H9 (cell line): ENCODE measurements around the gene ZNF622. TPM values are rescaled to one million over a fixed set of nuclear protein-coding genes. Genes with fewer than 3 reads are reported as not detected.
A peak's percentile ranks its signal among the peaks of the same experiment; 100 is the strongest.

Source experiments
- DNase-seq: peaks from one replicate; pipeline ENCODE4 v3.0.0-alpha.2; 2017
- H2AFZ ChIP-seq: one replicate; pipeline ENCODE4 v1.6.1; 2013; ENCODE audit warnings: mild to moderate bottlenecking, low read length, control low read depth, moderate library complexity
- H2AK5ac ChIP-seq: 2 replicates; pipeline ENCODE4 v1.6.1; 2013; ENCODE audit warnings: low read length, control low read depth, mixed read lengths; ENCODE audit not compliant: insufficient read length
- H2BK120ac ChIP-seq: one replicate; pipeline ENCODE4 v1.6.1; 2013; ENCODE audit warnings: low read depth, mild to moderate bottlenecking, low read length, control low read depth, inconsistent platforms; ENCODE audit not compliant: poor library complexity, severe bottlenecking
- H2BK12ac ChIP-seq: 2 replicates; pipeline ENCODE4 v1.6.1; 2013; ENCODE audit warnings: low read length, control low read depth, mixed read lengths, low read depth; ENCODE audit not compliant: insufficient read length
- H2BK15ac ChIP-seq: 2 replicates; pipeline ENCODE4 v1.6.1; 2013; ENCODE audit warnings: low read depth, low read length, control low read depth
- H2BK20ac ChIP-seq: one replicate; pipeline ENCODE4 v1.6.1; 2013; ENCODE audit warnings: low read depth, mild to moderate bottlenecking, low read length, control low read depth, inconsistent platforms; ENCODE audit not compliant: poor library complexity, severe bottlenecking
- H2BK5ac ChIP-seq: 2 replicates; pipeline ENCODE4 v1.6.1; 2013; ENCODE audit warnings: low read length, control low read depth, mixed read lengths; ENCODE audit not compliant: insufficient read length
- H3K14ac ChIP-seq: 2 replicates; pipeline ENCODE4 v1.6.1; 2013; ENCODE audit warnings: low read length, control low read depth; ENCODE audit not compliant: insufficient read depth
- H3K18ac ChIP-seq: 2 replicates; pipeline ENCODE4 v1.6.1; 2013; ENCODE audit warnings: low read depth, mild to moderate bottlenecking, mixed read lengths, low read length, control low read depth; ENCODE audit not compliant: insufficient read length
- H3K23ac ChIP-seq: 2 replicates; pipeline ENCODE4 v1.6.1; 2013; ENCODE audit warnings: low read length, control low read depth, mixed read lengths, low read depth; ENCODE audit not compliant: insufficient read length
- H3K23me2 ChIP-seq: 2 replicates; pipeline ENCODE4 v1.6.1; 2013; ENCODE audit warnings: low read depth, mild to moderate bottlenecking, mixed read lengths, low read length, control low read depth; ENCODE audit not compliant: insufficient read length, poor library complexity, severe bottlenecking
- H3K27ac ChIP-seq: 2 replicates; pipeline ENCODE4 v1.5.1; 2013; ENCODE audit warnings: low read length, control low read depth, mixed read lengths, low read depth; ENCODE audit not compliant: insufficient read length
- H3K27me3 ChIP-seq: 2 replicates; pipeline ENCODE4 v1.6.1; 2013; ENCODE audit warnings: low read length, control low read depth, inconsistent platforms; ENCODE audit not compliant: insufficient read depth
- H3K4ac ChIP-seq: 2 replicates; pipeline ENCODE4 v1.6.1; 2013; ENCODE audit warnings: low read depth, mild to moderate bottlenecking, control low read depth, inconsistent platforms, low read length, moderate library complexity
- H3K4me1 ChIP-seq: 2 replicates; pipeline ENCODE4 v1.6.1; 2013; ENCODE audit warnings: low read length, control low read depth, inconsistent platforms; ENCODE audit not compliant: insufficient read depth
- H3K4me2 ChIP-seq: 2 replicates; pipeline ENCODE4 v1.6.1; 2013; ENCODE audit warnings: low read length, control low read depth, mixed read lengths; ENCODE audit not compliant: insufficient read length, insufficient read depth
- H3K56ac ChIP-seq: 2 replicates; pipeline ENCODE4 v1.6.1; 2013; ENCODE audit warnings: low read depth, mild to moderate bottlenecking, mixed read lengths, low read length, control low read depth; ENCODE audit not compliant: insufficient read length
- H3K79me1 ChIP-seq: 2 replicates; pipeline ENCODE4 v1.6.1; 2013; ENCODE audit warnings: low read depth, mild to moderate bottlenecking, moderate library complexity, low read length, control low read depth, inconsistent platforms; ENCODE audit not compliant: insufficient read depth, poor library complexity, severe bottlenecking
- H3K79me2 ChIP-seq: 2 replicates; pipeline ENCODE4 v1.6.1; 2013; ENCODE audit warnings: low read length, control low read depth, inconsistent platforms; ENCODE audit not compliant: insufficient read depth
- H3K9ac ChIP-seq: 2 replicates; pipeline ENCODE4 v1.6.1; 2013; ENCODE audit warnings: low read length, control low read depth, mixed read lengths; ENCODE audit not compliant: insufficient read length; ENCODE audit errors: extremely low read depth
- H3K9me3 ChIP-seq: one replicate; pipeline ENCODE4 v1.6.1; 2013; ENCODE audit warnings: low read depth, low read length, inconsistent platforms; ENCODE audit not compliant: control insufficient read depth
- H3T11ph ChIP-seq: one replicate; pipeline ENCODE4 v1.6.1; 2013; ENCODE audit warnings: mild to moderate bottlenecking, low read length, control low read depth, inconsistent platforms
- H4K20me1 ChIP-seq: one replicate; pipeline ENCODE4 v1.6.1; 2013; ENCODE audit not compliant: control insufficient read depth, insufficient read length, insufficient read depth
- H4K5ac ChIP-seq: 2 replicates; pipeline ENCODE4 v1.6.1; 2013; ENCODE audit warnings: low read depth, mild to moderate bottlenecking, mixed read lengths, low read length, control low read depth; ENCODE audit not compliant: insufficient read length
- H4K8ac ChIP-seq: replicated peaks from 2 replicates; pipeline ENCODE4 v1.6.1; 2013; ENCODE audit warnings: low read length, control low read depth, mixed read lengths, low read depth; ENCODE audit not compliant: insufficient read length
- H4K91ac ChIP-seq: 2 replicates; pipeline ENCODE4 v1.6.1; 2013; ENCODE audit warnings: low read depth, mild to moderate bottlenecking, moderate library complexity, mixed read lengths, low read length, control low read depth; ENCODE audit not compliant: insufficient read length
- H3K27ac Mint-ChIP-seq, 3 experiments: 2 replicates in 2 of 3; 3 replicates in 1 of 3; pipeline ENCODE4 v1.8.0; 2020 to 2021; ENCODE audit warnings: mixed read lengths in 3 of 3, mild to moderate bottlenecking in 1 of 3, moderate library complexity in 1 of 3
- H3K27me3 Mint-ChIP-seq: 2 replicates; pipeline ENCODE4 v1.8.0; 2021; ENCODE audit warnings: low read depth, mild to moderate bottlenecking, moderate library complexity, mixed read lengths
- H3K36me3 Mint-ChIP-seq, 3 experiments: 2 replicates in 2 of 3; 3 replicates in 1 of 3; pipeline ENCODE4 v1.8.0; 2020 to 2021; ENCODE audit warnings: low read depth in 3 of 3, mixed read lengths in 3 of 3; ENCODE audit not compliant: insufficient read depth in 1 of 3
- H3K4me1 Mint-ChIP-seq, 2 experiments: 2 replicates each; pipeline ENCODE4 v1.8.0; 2020; ENCODE audit warnings: mixed read lengths in 2 of 2
- H3K4me3 Mint-ChIP-seq, 2 experiments: 2 replicates in 1 of 2; 3 replicates in 1 of 2; pipeline ENCODE4 v1.8.0; 2020 to 2021; ENCODE audit warnings: mild to moderate bottlenecking in 2 of 2, mixed read lengths in 2 of 2, moderate library complexity in 1 of 2
- H3K9me3 Mint-ChIP-seq, 2 experiments: 2 replicates in 1 of 2; 3 replicates in 1 of 2; pipeline ENCODE4 v1.8.0; 2020; ENCODE audit warnings: mild to moderate bottlenecking in 2 of 2, mixed read lengths in 2 of 2, moderate library complexity in 1 of 2
- CTCF ChIP-seq: fragments of 200-600 bp; sonication (generic); conservative IDR thresholded peaks from 3 replicates; pipeline ENCODE4 v1.8.0; 2021; ENCODE audit warnings: antibody characterized with exemption, mild to moderate bottlenecking
- WGBS: extraction: QIAGEN DNeasy Blood & Tissue Kit; methylation state at CpG from one replicate; pipeline ENCODE4 v1.1.7; 2013; ENCODE audit warnings: missing lambda C conversion rate, low lambda C conversion rate, mixed read lengths; ENCODE audit not compliant: insufficient read length; ENCODE audit errors: extremely low coverage; 5-methylcytosine and 5-hydroxymethylcytosine counted together
- total RNA-seq: library from RNA; stranded (reverse); gene quantifications from 2 replicates; pipeline ENCODE4 v1.2.1, GENCODE V29; 2021

ZNF622 gene
- total RNA-seq, 1 experiment from 2014 or later = 42.2 TPM

- H3K23me2 ChIP-seq = no peaks in the 10 kb centered on the region
- WGBS = no CpG with 5 or more reads among the region's 1 CpG
- DNase-seq = no peak
- H3K4me1 ChIP-seq = no peaks in the 10 kb centered on the region
- Mint-ChIP-seq H3K27ac (no peak overlapping the region), H3K27me3 (no peaks in the 10 kb centered on the region; the same call in 1 of the 2 replicates), H3K4me1 (no peaks in the 10 kb centered on the region), H3K4me3 (no peak overlapping the region), H3K9me3 (peaks cover 3 to 4% of the 10 kb centered on the region in 2 experiments; a peak in 4 of 5 replicates), H3K36me3 (peaks cover 0 to 3% (median 2%) of the 10 kb centered on the region in 3 experiments; a peak in 4 of 7 replicates)
- no peak overlapping the region for H2AK5ac ChIP-seq
- no peak overlapping the region for H2BK15ac ChIP-seq
- H2BK120ac ChIP-seq = no peak overlapping the region
- no peaks in the 10 kb centered on the region for H4K20me1 ChIP-seq
- H3K9me3 ChIP-seq = no peaks in the 10 kb centered on the region
- H3K4ac ChIP-seq = no peak overlapping the region
- no peak overlapping the region for H3K4me2 ChIP-seq
- H3K56ac ChIP-seq = no peak overlapping the region
- H4K5ac ChIP-seq = no peak overlapping the region
- H3K9ac ChIP-seq = no peak overlapping the region
- no peak overlapping the region for H2AFZ ChIP-seq
- no peaks in the 10 kb centered on the region for H3K27me3 ChIP-seq
- H4K91ac ChIP-seq = no peak overlapping the region
- H3K79me2 ChIP-seq = no peaks in the 10 kb centered on the region
- no peak overlapping the region for H4K8ac ChIP-seq
- H3K14ac ChIP-seq = no peak overlapping the region
- H3K18ac ChIP-seq = no peak overlapping the region
- no peak overlapping the region for H3K27ac ChIP-seq
- no peak overlapping the region for H3T11ph ChIP-seq
- no peak overlapping the region for H2BK12ac ChIP-seq
- peak; percentile 80 for TF ChIP-seq CTCF
- no peaks in the 10 kb centered on the region for H3K79me1 ChIP-seq
- H3K23ac ChIP-seq = no peak overlapping the region
- no peak overlapping the region for H2BK5ac ChIP-seq
- H2BK20ac ChIP-seq = no peak overlapping the region
These were observed 23.8 kb upstream of the ZNF622 start for GRCh38 chr5:16489322-16489791.
